Measurements from ENCODE around the gene TMEM184B. TPM values are rescaled to one million over a fixed set of nuclear protein-coding genes. Genes with fewer than 3 reads are reported as not detected.
A peak's percentile ranks its signal among the peaks of the same experiment; 100 is the strongest.

TMEM184B gene
- total and polyA plus RNA-seq, 2 donors (not counting 1 experiment from before 2014, with no cell fraction given): 9.9 to 24.7 TPM

- intact Hi-C loops (cut with micrococcal nuclease): loop anchor here (1.0 to 10.0 kb wide), 9 partner anchors 44 to 710 kb away; partner anchors contain the start of genes CBX6, DDX17, DMC1 and GGA1
- peak within 1 kb of the TSS; percentile 3 to 71 (median 58) for H3K4me3 ChIP-seq (ENCODE audit: control extremely low read depth in 1 of 5, extremely low read depth in 1 of 5, insufficient read depth in 1 of 5, low read depth in 2 of 5, low read length in 4 of 5)
- 3% methylated on average over 80 of the region's 98 CpGs for WGBS (ENCODE audit: insufficient coverage)
- H3K27me3 Mint-ChIP-seq: no peaks in the 10 kb centered on the region
- H3K9me3 Mint-ChIP-seq (ENCODE audit: insufficient read depth): no peaks in the 10 kb centered on the region
- peak within 1 kb of the TSS; percentile 76 for H3K9ac ChIP-seq (ENCODE audit: low read length)
- ChIA-PET CTCF (no interaction called here), POLR2A (interaction anchor here (0.7 to 1.5 kb wide), 4 partner anchors 46 to 392 kb away, joined by 3 to 11 read pairs (median 4); no protein-coding TSS in a partner anchor)
- peaks cover 40 to 51% of the 10 kb centered on the region in 2 donors for H3K4me1 ChIP-seq (ENCODE audit: control insufficient read depth in 2 of 2, insufficient read depth in 2 of 2, low read length in 2 of 2)
- H4K20me1 ChIP-seq (ENCODE audit: control insufficient read depth, insufficient read depth, low read length, poor library complexity, severe bottlenecking): peaks cover 19% of the 10 kb centered on the region
- H3K27ac Mint-ChIP-seq: peak within 1 kb of the TSS; percentile 97
- ATAC-seq (ENCODE audit: low read depth) (peak; percentile 61), DNase-seq (peak; percentile 84)
- H3K27me3 ChIP-seq (replicated peaks in 1 of 4; ENCODE audit: control extremely low read depth in 1 of 4, control insufficient read depth in 3 of 4, insufficient read depth in 4 of 4, low read length in 3 of 4): no peaks in the 10 kb centered on the region
- TF ChIP-seq EZH2 (IDR thresholded peaks at IDR 0.05; ENCODE audit: borderline replicate concordance, insufficient read depth, low read depth, low read length, poor library complexity, severe bottlenecking) (no peak), CTCF (IDR thresholded peaks at IDR 0.05) (no peak)
- peaks cover 0 to under 1% of the 10 kb centered on the region in 2 experiments for H3K36me3 ChIP-seq (replicated peaks in 1 of 2; ENCODE audit: control extremely low read depth in 1 of 2, control insufficient read depth in 1 of 2, extremely low read depth in 1 of 2, insufficient read depth in 2 of 2, low read length in 1 of 2)
- peak within 1 kb of the TSS; percentile 92 for H2AFZ ChIP-seq (ENCODE audit: insufficient read depth, low read depth, low read length, poor library complexity, severe bottlenecking)
- H3K4me2 ChIP-seq (replicated peaks; ENCODE audit: low read depth, low read length, poor library complexity, severe bottlenecking): peak within 1 kb of the TSS; percentile 94
- H3K27ac ChIP-seq (ENCODE audit: low read length in 2 of 2): peak within 1 kb of the TSS; percentile 82 to 91
- peaks cover 49% of the 10 kb centered on the region for H3K4me1 Mint-ChIP-seq
- peak within 1 kb of the TSS; percentile 92 for H3K4me3 Mint-ChIP-seq
- H3K9me3 ChIP-seq (ENCODE audit: control extremely low read depth in 1 of 3, control insufficient read depth in 2 of 3, insufficient read depth in 1 of 3, low read length in 2 of 3): no peaks in the 10 kb centered on the region
- peaks cover 1% of the 10 kb centered on the region for H3K79me2 ChIP-seq (ENCODE audit: control insufficient read depth, insufficient read depth, low read length)
Observed at GRCh38 chr22:38317122-38317994, 44.5 kb upstream of the TMEM184B start, which contains the start of gene CSNK1E. Gene CSNK1E (minus strand): TSS chr22:38317433. CDS start chr22:38314157, 3,276 bp downstream.
